ENCODE results near the gene MIA.
"Not testable (repeated sequence)": the region's sequence is repeated elsewhere in the genome, so short reads cannot be mapped to it uniquely, and the experiment has no call there.

Gene MIA

DNA sequence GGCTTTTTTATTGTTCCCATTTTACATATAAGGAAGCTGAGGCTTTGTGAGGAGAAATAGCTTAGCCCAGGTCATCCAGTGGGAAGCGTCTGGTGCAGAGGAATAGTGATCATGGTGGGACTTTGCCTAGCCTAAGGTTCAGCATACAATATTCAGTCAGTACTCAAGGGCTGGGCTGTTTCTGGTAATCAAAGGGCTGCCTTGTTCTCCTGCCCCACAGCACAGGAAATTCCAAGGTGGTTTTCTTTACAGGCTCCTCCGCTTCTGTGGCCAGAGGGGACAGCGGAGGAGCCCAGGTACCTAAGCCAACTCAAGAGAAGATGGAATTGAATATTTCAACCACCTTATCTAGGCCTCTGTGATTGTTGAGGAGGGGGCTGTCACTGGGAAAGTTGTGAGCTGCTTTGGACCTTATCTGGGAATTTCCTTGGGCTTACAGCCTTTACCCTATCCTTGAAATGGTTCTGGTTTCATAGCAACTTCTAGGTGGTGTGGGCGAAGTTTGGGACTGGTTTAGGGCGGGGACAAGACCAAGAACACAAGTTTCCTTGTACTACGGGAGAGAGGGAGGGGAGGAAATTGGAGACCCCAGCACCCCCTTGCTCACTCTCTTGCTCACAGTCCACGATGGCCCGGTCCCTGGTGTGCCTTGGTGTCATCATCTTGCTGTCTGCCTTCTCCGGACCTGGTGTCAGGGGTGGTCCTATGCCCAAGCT lies at the start of gene MIA:
Gene MIA (plus strand): TSS at position 606 of the 716 bp plus-strand sequence. CDS start 22 bp downstream, at position 628.
- in situ Hi-C loops (cut with MboI; ENCODE audit: low pct_unique_long_range_greater_than_20kb, low sequenced_read_pairs, unreplicated experiment), result no loop called here
- TF ChIP-seq, protein P1, sequence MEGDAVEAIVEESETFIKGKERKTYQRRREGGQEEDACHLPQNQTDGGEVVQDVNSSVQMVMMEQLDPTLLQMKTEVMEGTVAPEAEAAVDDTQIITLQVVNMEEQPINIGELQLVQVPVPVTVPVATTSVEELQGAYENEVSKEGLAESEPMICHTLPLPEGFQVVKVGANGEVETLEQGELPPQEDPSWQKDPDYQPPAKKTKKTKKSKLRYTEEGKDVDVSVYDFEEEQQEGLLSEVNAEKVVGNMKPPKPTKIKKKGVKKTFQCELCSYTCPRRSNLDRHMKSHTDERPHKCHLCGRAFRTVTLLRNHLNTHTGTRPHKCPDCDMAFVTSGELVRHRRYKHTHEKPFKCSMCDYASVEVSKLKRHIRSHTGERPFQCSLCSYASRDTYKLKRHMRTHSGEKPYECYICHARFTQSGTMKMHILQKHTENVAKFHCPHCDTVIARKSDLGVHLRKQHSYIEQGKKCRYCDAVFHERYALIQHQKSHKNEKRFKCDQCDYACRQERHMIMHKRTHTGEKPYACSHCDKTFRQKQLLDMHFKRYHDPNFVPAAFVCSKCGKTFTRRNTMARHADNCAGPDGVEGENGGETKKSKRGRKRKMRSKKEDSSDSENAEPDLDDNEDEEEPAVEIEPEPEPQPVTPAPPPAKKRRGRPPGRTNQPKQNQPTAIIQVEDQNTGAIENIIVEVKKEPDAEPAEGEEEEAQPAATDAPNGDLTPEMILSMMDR (IDR thresholded peaks at IDR 0.05; ENCODE audit: extremely low read depth, insufficient read depth, missing control alignments), result no peak
- no peak for DNase-seq (ENCODE audit: low spot score)

DNA sequence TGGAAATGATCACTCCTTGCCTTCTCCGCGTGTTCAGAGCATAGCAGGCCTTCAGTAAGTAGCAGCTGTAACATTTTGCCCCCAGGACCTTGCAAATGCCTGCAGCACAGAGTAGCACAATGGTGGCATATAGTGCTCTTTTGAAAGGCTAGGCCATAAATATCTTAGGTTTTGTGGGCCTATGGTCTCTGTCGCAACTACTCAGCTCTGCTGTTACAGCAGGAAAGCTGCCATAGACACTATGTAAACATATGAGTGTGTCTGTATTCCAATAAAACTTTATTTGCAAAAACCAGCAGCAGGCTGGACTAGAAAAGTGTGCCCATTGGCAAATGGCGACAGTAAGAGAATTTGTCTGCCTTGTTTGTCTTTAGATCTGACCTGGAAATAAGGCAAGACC lies 49.0 kb upstream of the MIA start:
- TF ChIP-seq, protein P1 (IDR thresholded peaks at IDR 0.05; ENCODE audit: extremely low read depth, insufficient read depth, missing control alignments), result no peak
- in situ Hi-C loops (cut with MboI; ENCODE audit: low pct_unique_long_range_greater_than_20kb, low sequenced_read_pairs, unreplicated experiment), result no loop called here
- no peak for DNase-seq (ENCODE audit: low spot score)

DNA sequence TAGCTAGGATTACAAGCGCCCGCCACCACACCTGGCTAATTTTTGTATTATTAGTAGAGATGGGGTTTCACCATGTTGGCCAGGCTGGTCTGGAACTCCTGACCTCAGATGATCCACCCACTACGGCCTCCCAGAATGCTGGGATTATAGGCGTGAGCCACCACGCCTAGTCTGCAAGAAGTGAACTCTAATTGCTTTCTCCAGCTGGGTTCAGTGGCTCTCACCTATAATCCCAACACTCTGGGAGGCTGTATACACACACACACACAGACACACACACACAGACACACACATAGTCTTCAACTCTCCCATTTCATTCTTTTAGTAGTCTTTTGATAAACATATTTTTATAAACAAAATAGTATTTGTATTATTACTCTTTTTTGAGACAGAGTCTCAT lies 45.3 kb upstream of the MIA start:
- DNase-seq (ENCODE audit: low spot score); in situ Hi-C loops (cut with MboI; ENCODE audit: low pct_unique_long_range_greater_than_20kb, low sequenced_read_pairs, unreplicated experiment): not testable (repeated sequence)

DNA sequence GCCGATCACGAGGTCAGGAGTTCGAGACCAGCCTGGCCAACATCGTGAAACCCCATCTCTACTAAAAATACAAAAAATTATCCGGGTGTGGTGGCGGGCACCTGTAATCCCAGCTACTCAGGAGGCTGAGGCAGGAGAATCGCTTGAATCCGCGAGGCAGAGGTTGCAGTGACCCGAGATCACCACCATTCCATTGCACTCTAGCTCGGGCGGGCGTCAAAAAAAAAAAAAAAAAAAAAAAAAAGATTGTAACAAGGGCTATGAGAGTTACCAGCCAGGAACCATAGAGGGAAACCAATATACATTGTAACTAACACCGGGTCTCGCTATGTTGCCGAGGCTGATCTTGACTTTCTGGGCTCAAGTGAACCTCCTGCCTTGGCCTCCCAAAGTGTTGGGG lies 43.0 kb upstream of the MIA start:
- in situ Hi-C loops (cut with MboI; ENCODE audit: low pct_unique_long_range_greater_than_20kb, low sequenced_read_pairs, unreplicated experiment); DNase-seq (ENCODE audit: low spot score): not testable (repeated sequence)

DNA sequence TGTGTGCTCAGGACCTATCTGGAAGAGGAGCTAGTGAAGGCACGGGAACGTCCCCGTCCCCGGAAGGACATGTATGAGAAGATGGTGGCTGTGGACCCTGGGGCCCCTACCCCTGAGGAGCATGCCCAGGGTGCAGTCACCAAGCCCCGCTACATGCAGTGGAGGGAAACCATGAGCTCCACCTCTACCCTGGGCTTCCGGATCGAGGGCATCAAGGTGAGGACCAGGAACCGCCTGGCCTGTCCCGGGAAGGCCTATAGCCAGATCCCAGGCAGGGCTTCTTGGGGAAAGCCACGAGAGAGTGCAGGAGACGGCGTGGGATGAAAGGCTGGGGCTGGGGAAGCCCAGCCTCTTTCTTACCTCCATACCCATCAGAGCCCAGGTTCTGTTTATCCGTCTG lies 42.2 kb upstream of the MIA start:
- TF ChIP-seq, protein P1 (IDR thresholded peaks at IDR 0.05; ENCODE audit: extremely low read depth, insufficient read depth, missing control alignments), result no peak
- no peak for DNase-seq (ENCODE audit: low spot score)
- in situ Hi-C loops (cut with MboI; ENCODE audit: low pct_unique_long_range_greater_than_20kb, low sequenced_read_pairs, unreplicated experiment), result no loop called here

DNA sequence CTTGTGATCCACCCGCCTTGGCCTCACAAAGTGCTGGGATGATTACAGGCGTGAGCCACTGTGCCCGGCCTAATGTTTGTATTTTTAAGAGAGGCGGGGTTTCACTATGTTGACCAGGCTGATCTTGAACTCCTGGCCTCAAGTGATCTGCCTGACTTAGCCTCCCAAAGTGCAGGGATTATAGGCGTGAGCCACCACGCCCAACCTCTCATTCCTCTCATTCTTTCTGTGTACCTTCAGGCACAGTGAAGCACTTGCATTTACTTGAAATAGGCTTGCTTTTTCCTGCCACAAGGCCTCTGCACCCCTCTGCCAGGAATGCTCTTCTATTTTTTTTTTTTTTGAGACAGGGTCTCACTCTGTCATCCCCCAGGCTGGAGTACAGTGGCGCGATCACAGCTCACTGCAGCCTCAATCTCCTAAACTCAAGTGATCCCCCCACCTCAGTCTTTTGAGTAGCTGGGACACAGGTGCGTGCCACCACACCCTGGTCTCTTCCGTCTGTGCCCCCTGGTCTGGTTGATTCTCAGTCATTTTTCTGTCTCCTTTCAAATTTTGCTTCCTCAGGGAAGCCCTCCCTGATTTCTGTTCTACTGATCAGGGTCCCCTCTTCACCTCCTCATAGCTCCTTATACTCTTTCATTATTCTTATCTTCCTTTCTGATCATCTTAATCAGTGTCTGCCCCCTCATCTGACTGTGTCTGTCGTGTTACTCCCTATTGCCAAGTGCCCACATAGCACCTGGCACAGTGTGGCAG lies 40.1 kb upstream of the MIA start:
- no peak for DNase-seq (ENCODE audit: low spot score)
- in situ Hi-C loops (cut with MboI; ENCODE audit: low pct_unique_long_range_greater_than_20kb, low sequenced_read_pairs, unreplicated experiment), result no loop called here
- TF ChIP-seq, protein P1 (IDR thresholded peaks at IDR 0.05; ENCODE audit: extremely low read depth, insufficient read depth, missing control alignments), result no peak

DNA sequence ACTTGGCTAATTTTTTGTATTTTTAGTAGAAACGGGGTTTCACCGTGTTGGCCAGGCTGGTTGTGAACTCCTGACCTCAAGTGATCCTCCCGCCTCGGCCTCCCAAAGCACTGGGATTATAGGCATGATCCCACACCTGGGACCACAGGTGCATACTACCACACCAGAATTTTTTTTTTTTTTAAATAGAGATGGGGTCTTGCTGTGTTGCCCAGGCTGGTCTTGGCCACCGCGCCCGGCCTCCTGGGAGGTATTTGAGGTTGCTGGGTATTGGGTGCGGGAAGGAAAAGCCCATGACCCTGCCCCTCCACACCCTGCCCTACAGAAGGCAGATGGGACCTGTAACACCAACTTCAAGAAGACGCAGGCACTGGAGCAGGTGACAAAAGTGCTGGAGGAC lies 38.7 kb upstream of the MIA start:
- DNase-seq (ENCODE audit: low spot score), result no peak
- in situ Hi-C loops (cut with MboI; ENCODE audit: low pct_unique_long_range_greater_than_20kb, low sequenced_read_pairs, unreplicated experiment), result no loop called here
- TF ChIP-seq, protein P1 (IDR thresholded peaks at IDR 0.05; ENCODE audit: extremely low read depth, insufficient read depth, missing control alignments), result no peak

Data from GM13977 (cell line).